ENCODE results near the gene EBF4.

DNA sequence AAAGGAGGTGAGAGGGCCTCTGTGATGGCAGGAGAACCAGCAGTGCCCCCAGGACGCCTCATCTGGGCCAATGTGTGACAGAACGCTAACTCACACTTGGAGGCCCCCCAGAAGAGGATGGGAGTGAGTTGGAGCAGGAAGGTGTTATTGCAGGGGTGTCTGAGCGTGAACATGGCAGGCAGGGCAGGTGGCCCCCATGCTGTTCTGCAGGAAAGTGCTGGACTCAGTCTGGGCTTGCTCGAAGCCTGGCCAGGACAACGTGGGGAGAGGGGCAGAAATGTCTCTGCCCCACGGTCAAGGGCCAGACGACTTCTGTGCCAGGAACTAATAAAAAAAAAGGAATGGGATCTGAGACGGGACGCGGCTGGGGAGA, 931 bp upstream of the EBF4 start:
- TF ChIP-seq, protein P1, sequence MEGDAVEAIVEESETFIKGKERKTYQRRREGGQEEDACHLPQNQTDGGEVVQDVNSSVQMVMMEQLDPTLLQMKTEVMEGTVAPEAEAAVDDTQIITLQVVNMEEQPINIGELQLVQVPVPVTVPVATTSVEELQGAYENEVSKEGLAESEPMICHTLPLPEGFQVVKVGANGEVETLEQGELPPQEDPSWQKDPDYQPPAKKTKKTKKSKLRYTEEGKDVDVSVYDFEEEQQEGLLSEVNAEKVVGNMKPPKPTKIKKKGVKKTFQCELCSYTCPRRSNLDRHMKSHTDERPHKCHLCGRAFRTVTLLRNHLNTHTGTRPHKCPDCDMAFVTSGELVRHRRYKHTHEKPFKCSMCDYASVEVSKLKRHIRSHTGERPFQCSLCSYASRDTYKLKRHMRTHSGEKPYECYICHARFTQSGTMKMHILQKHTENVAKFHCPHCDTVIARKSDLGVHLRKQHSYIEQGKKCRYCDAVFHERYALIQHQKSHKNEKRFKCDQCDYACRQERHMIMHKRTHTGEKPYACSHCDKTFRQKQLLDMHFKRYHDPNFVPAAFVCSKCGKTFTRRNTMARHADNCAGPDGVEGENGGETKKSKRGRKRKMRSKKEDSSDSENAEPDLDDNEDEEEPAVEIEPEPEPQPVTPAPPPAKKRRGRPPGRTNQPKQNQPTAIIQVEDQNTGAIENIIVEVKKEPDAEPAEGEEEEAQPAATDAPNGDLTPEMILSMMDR (conservative IDR thresholded peaks at IDR 0.05; ENCODE audit: low read length): no peak
- no peak for TF ChIP-seq EZH2phosphoT487 (IDR thresholded peaks at IDR 0.05; ENCODE audit: borderline replicate concordance)

All from Loucy (cell line).